Measurements from ENCODE around the gene ACTRT2.

Gene ACTRT2

DNA sequence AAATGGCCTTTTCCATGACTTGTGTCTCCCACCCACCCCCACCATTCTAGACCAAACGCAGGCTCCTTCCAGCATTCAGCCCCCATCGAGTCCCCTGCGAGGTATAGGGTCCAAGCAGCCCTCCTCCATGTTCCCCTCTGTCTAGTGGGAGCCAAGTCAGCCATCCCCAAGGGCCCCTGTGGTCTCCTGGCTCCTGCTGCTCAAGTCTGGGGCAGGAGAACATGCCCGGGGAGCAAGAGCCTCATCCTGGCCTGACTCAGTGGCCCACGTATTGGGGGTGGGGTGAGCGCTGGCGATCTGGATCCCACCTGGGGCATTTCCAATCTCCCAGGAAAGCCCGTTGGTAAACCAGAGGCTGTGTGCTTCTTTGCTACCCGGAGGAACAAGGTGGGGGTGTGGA is 43.6 kb downstream of the ACTRT2 start:
- H3K4me3 ChIP-seq (ENCODE audit: low read depth in 1 of 2, low read length in 1 of 2) = no peak overlapping the region
- no peak overlapping the region for H3K27ac ChIP-seq
- peaks cover 53% of the 10 kb centered on the region for H3K27me3 ChIP-seq
- TF ChIP-seq, protein P1, sequence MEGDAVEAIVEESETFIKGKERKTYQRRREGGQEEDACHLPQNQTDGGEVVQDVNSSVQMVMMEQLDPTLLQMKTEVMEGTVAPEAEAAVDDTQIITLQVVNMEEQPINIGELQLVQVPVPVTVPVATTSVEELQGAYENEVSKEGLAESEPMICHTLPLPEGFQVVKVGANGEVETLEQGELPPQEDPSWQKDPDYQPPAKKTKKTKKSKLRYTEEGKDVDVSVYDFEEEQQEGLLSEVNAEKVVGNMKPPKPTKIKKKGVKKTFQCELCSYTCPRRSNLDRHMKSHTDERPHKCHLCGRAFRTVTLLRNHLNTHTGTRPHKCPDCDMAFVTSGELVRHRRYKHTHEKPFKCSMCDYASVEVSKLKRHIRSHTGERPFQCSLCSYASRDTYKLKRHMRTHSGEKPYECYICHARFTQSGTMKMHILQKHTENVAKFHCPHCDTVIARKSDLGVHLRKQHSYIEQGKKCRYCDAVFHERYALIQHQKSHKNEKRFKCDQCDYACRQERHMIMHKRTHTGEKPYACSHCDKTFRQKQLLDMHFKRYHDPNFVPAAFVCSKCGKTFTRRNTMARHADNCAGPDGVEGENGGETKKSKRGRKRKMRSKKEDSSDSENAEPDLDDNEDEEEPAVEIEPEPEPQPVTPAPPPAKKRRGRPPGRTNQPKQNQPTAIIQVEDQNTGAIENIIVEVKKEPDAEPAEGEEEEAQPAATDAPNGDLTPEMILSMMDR (IDR thresholded peaks at IDR 0.05) = no peak
- H3K36me3 ChIP-seq = no peaks in the 10 kb centered on the region
- H3K9me3 ChIP-seq = no peaks in the 10 kb centered on the region
- H3K4me1 ChIP-seq (ENCODE audit: control insufficient read depth in 1 of 2, insufficient read depth in 1 of 2, low read depth in 1 of 2, low read length in 1 of 2) = peaks cover 4 to 5% of the 10 kb centered on the region in 2 experiments

DNA sequence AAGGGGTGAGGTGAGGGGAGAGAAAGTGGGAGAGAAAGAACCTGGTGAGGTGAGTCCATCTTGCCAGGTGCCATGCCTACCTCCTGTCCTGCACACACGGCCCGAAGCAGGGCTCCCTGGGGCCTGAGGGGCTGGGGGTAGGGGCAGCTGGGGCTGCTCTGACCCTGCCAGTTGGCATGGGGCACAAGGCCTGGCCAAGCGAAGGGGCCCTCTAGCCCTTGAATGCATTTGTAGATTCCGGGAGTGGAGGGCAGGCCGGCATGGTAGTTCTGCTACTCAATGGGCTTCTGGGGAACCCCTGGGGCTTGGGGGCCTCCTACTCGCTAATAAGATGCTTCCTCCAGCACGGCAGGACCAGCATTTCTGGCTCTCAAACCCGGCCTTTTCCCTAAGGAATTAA is 44.1 kb downstream of the ACTRT2 start:
- H3K27ac ChIP-seq = no peak overlapping the region
- no peaks in the 10 kb centered on the region for H3K9me3 ChIP-seq
- no peaks in the 10 kb centered on the region for H3K36me3 ChIP-seq
- no peak overlapping the region for H3K4me3 ChIP-seq (ENCODE audit: low read depth in 1 of 2, low read length in 1 of 2)
- peaks cover 58% of the 10 kb centered on the region for H3K27me3 ChIP-seq
- peaks cover 4 to 6% of the 10 kb centered on the region in 2 experiments for H3K4me1 ChIP-seq (ENCODE audit: control insufficient read depth in 1 of 2, insufficient read depth in 1 of 2, low read depth in 1 of 2, low read length in 1 of 2)
- TF ChIP-seq, protein P1 (IDR thresholded peaks at IDR 0.05) = no peak

DNA sequence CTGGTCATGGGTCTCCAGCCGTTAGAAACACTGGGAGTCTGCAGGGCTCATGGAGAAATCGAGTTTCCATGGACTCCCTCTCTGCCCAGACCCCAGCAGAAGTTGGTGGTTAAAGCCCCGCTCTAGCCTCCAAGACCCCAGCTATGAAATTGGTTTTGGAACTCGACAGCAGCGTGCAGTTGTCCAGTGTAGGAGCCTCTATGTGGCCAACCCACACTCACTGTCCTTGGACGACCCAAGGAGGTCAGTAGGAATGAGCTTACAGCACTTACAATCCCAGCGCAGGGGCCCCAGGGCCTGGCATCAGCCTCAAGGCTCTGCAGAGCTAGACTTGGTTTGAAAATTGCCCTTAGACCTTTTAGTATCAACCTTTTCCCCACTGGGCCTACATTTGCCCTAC is 44.5 kb downstream of the ACTRT2 start:
- peaks cover 4 to 10% of the 10 kb centered on the region in 2 experiments for H3K4me1 ChIP-seq (ENCODE audit: control insufficient read depth in 1 of 2, insufficient read depth in 1 of 2, low read depth in 1 of 2, low read length in 1 of 2)
- no peak overlapping the region for H3K27ac ChIP-seq
- TF ChIP-seq, protein P1 (IDR thresholded peaks at IDR 0.05) = no peak
- no peak overlapping the region for H3K4me3 ChIP-seq (ENCODE audit: low read depth in 1 of 2, low read length in 1 of 2)
- H3K27me3 ChIP-seq = peaks cover 62% of the 10 kb centered on the region
- H3K36me3 ChIP-seq = no peaks in the 10 kb centered on the region
- no peaks in the 10 kb centered on the region for H3K9me3 ChIP-seq

DNA sequence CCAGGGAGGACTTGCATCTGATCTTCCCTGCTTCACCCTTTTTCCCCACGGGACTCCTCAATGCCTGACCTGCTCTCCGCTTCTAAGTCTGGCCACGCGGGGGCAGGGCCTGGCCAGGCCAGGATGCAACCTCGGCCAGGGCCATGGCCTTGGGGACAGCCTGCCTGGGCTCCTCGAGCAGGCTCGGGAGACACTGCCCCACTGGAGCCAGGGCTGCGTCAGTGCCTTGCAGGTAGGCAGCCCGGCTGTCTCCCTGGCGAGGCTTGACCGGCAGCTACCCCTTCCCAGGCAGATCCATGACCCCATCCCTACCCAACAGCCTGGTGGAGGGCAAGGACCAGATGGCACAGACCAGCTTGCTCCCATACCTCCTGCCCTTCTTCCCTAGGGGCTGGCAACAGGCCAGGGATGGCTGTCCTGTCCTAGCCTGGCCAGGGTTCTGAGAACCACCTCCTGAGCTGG is 45.0 kb downstream of the ACTRT2 start:
- Histone ChIP-seq H3K4me1 (ENCODE audit: control insufficient read depth in 1 of 2, insufficient read depth in 1 of 2, low read depth in 1 of 2, low read length in 1 of 2) (peaks cover 4 to 13% of the 10 kb centered on the region in 2 experiments), H3K4me3 (ENCODE audit: low read depth in 1 of 2, low read length in 1 of 2) (no peak overlapping the region), H3K27me3 (peaks cover 67% of the 10 kb centered on the region), H3K27ac (no peak overlapping the region), H3K36me3 (no peaks in the 10 kb centered on the region), H3K9me3 (no peaks in the 10 kb centered on the region)
- TF ChIP-seq, protein P1 (IDR thresholded peaks at IDR 0.05) = no peak

DNA sequence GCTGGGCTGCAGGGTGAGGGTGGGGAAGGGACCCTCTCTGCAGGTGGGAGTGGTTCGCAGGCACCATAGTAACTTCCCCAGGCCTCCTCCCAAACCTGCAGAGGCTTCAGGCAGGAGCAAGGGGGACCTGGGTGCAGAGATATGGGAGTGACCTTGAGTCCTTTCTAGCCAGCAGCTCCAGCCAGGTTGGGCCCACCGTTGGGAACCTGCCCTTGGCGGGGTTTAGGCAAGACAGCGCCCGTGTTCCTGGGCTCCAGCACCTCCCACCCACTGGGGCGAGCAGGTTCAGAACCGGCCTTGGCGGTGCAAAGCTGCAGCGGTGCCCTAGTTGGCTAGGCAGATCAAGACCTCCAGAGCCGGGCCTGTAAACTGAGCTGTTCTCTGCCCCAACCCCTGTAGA is 45.6 kb downstream of the ACTRT2 start:
- Histone ChIP-seq H3K4me1 (ENCODE audit: control insufficient read depth in 1 of 2, insufficient read depth in 1 of 2, low read depth in 1 of 2, low read length in 1 of 2) (peaks cover 4 to 13% of the 10 kb centered on the region in 2 experiments), H3K36me3 (no peaks in the 10 kb centered on the region), H3K4me3 (ENCODE audit: low read depth in 1 of 2, low read length in 1 of 2) (no peak overlapping the region), H3K27me3 (peaks cover 72% of the 10 kb centered on the region), H3K9me3 (no peaks in the 10 kb centered on the region), H3K27ac (no peak overlapping the region)
- TF ChIP-seq, protein P1 (IDR thresholded peaks at IDR 0.05) = no peak

DNA sequence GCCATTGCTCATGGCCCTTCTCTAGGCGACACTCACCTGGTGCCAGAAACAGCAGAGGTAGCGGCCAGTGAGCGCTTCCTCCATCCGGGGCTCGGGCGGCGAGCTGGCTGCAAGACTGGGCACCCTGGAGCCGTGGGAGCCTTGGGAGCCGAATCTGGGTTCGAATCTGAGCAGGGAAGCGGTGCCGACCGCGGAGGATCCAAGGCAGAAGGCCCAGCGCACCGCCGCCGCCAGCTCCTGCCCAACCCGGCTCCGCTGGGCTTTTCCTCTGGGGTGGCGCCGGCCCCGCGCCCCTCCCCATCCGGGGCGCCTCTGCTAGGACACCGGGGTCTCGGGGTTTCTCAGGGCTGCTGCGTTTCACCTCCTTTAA is 46.0 kb downstream of the ACTRT2 start:
- peaks cover 77% of the 10 kb centered on the region for H3K27me3 ChIP-seq
- no peaks in the 10 kb centered on the region for H3K36me3 ChIP-seq
- no peak overlapping the region for H3K4me3 ChIP-seq (ENCODE audit: low read depth in 1 of 2, low read length in 1 of 2)
- H3K4me1 ChIP-seq (ENCODE audit: control insufficient read depth in 1 of 2, insufficient read depth in 1 of 2, low read depth in 1 of 2, low read length in 1 of 2) = peaks cover 4 to 13% of the 10 kb centered on the region in 2 experiments
- TF ChIP-seq, protein P1 (IDR thresholded peaks at IDR 0.05) = no peak
- H3K9me3 ChIP-seq = no peaks in the 10 kb centered on the region
- no peak overlapping the region for H3K27ac ChIP-seq

All from neutrophil (primary cell).